GM21619 (cell line): ENCODE data around the gene SMC4.
A peak's percentile ranks its signal among the peaks of the same experiment; 100 is the strongest.
"Not testable (repeated sequence)": the region's sequence is repeated elsewhere in the genome, so short reads cannot be mapped to it uniquely, and the experiment has no call there.

Experiments
- ATAC-seq: cut with Tn5 transposase; IDR thresholded peaks from one replicate; pipeline ENCODE4 v1.9.1; 2021; ENCODE audit not compliant: unreplicated experiment

SMC4 gene

GRCh38 chr3:160444411-160444810, 45.0 kb downstream of the SMC4 start:
- ATAC-seq = no peak

GRCh38 chr3:160445854-160446253, 46.4 kb downstream of the SMC4 start:
- no peak for ATAC-seq

GRCh38 chr3:160446522-160447056, 47.1 kb downstream of the SMC4 start:
- ATAC-seq = no peak

GRCh38 chr3:160447544-160447943, 48.1 kb downstream of the SMC4 start:
- no peak for ATAC-seq

GRCh38 chr3:160448845-160449635, 49.6 kb downstream of the SMC4 start:
- peak; percentile 38 for ATAC-seq

GRCh38 chr3:160449636-160450598, 50.5 kb downstream of the SMC4 start, which contains the start of gene TRIM59:
TSS of gene TRIM59 (minus strand) at chr3:160449786. CDS start at chr3:160439183, 10,603 bp downstream.
- ATAC-seq = peak; percentile 94

GRCh38 chr3:160450846-160451245, 51.4 kb downstream of the SMC4 start:
- ATAC-seq = no peak

- no peak for ATAC-seq
Observed at GRCh38 chr3:160451602-160452001, 52.2 kb downstream of the SMC4 start.

GRCh38 chr3:160452251-160452650, 52.8 kb downstream of the SMC4 start:
- ATAC-seq = not testable (repeated sequence)

GRCh38 chr3:160454995-160455394, 55.5 kb downstream of the SMC4 start:
- ATAC-seq = no peak

GRCh38 chr3:160455846-160456245, 56.4 kb downstream of the SMC4 start:
- no peak for ATAC-seq

- no peak for ATAC-seq
Observed at GRCh38 chr3:160458151-160458550, 58.7 kb downstream of the SMC4 start.

- ATAC-seq = no peak
Observed at GRCh38 chr3:160459450-160459970, 60.1 kb downstream of the SMC4 start.

- no peak for ATAC-seq
Observed at GRCh38 chr3:160460033-160460432, 60.6 kb downstream of the SMC4 start.

GRCh38 chr3:160464321-160464720, 64.9 kb downstream of the SMC4 start:
- ATAC-seq = no peak

GRCh38 chr3:160464971-160465370, 65.5 kb downstream of the SMC4 start:
- no peak for ATAC-seq

GRCh38 chr3:160470181-160470580, 70.7 kb downstream of the SMC4 start:
- ATAC-seq = no peak

- ATAC-seq = no peak
Observed at GRCh38 chr3:160471892-160472291, 72.4 kb downstream of the SMC4 start.

GRCh38 chr3:160472344-160472743, 72.9 kb downstream of the SMC4 start:
- ATAC-seq = peak; percentile 96

GRCh38 chr3:160473221-160473620, 73.8 kb downstream of the SMC4 start:
- ATAC-seq = no peak

- no peak for ATAC-seq
Observed at GRCh38 chr3:160473978-160474377, 74.5 kb downstream of the SMC4 start.
